ENCODE data around the gene INSYN2B.

Gene INSYN2B

DNA sequence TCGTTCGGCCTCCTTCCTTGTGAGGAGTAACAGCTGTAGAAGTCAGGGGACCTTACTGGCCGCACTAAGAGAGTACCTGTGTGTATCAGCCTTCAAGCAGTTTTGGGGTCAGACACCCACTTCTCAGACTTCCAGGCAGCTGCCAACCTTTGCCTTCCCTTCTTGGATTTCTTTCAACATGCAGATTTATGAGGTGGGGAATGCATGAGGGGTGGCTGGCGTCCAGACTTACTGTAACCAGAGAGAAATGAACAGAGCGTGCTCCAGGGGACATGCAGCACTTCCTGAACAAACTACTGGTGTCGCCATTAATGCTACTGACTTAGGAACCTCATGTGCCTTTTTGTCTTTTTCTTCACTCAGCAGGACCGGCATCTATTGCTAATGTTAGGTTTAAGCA is 46.7 kb downstream of the INSYN2B start:
- DNase-seq (ENCODE audit: low read depth, low spot score), result no peak

DNA sequence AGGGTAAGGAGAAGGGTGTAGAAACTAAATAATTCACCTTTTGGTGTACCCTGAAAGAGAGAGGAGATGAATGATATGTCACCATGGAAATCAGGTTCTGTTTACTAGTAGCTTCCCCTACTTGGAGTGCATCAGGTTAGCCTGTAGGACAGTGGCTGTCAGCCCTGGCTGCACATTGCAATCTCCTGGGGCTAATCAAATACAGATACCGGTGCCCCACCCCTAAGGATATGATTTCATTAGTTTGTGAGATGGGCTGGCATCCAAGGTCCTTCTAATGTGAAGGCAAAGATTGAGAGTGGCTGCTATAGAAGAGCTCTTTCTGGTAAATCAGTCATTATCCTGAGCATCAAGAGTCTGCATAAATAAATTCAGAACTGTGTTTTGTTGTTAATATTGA is 47.2 kb downstream of the INSYN2B start:
- DNase-seq (ENCODE audit: low read depth, low spot score), result no peak

DNA sequence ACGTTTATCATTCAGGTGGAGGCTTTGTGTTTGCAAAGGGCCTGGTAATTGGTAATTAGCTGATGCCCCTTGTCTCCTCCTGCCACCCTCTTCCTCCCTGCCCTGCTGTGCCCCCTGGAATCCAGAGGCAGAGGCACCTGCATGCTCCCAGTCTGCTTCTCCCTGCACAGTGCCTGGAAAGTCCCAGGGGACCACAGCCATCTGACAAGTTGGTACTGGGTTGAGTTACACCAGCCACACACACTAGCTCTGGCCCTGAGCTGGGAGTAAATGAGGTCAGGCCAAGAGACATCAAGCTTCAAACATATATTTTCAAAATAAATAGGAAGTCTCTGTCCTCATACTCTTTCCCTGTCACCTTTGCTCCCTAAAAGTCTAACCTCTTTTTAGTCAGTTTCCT is 56.3 kb downstream of the INSYN2B start:
- no peak for DNase-seq (ENCODE audit: low read depth, low spot score)

DNA sequence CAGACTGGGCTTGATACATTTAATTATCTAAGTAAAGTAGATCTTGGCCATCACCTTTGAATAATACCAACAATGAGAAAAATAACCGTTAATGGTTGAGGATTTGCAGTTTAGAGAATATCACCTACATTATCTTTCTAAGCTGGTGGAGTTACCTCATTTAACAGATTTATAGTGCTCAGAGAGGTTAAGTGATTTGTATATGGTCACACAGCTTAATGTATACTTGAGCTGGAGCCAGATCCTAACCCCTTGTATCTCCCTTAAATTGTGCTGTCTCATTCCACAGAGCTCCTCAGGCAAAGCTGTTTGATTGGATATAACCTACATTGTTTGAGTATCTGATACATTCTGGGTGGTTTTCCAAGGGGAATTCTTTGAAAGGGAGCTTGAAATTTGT is 57.8 kb downstream of the INSYN2B start:
- no peak for DNase-seq (ENCODE audit: low read depth, low spot score)

DNA sequence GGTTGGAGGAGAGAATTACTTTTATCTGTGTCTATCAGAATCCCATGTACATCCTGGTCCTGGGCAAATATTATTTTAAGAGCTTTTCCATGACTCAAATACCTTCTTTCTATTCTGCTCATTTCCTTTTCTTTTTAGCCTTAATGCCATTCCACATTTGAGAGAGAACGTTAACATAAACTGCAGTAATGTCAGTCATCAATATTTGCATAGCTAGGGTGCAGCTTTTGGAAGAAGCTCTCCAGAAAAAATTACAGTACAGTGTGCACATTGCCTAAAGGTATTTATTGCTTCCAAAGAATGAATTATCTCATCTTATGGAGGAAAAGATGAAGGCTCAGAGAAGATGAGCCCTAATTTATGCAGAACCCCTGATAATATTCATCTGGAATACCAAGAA is 58.3 kb downstream of the INSYN2B start:
- DNase-seq (ENCODE audit: low read depth, low spot score), result no peak

DNA sequence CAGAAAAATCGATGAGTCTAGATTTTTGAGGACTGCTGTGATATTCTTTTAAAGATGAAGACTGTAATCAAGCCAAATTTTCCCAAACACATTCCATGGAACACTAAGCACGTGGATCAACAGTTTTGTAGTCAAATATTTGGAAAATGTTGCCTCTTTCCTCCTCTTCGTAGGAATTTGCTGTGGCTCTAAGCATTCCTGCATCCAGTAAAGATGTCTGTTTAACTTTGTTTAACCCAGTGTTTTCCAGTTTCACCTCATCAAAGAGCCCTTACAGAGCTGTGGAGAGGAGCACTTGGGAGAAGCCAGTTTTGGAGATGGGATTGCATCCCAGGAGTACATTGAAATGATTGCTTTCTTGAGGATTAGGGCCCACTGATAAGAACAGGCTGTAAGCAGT is 58.9 kb downstream of the INSYN2B start:
- no peak for DNase-seq (ENCODE audit: low read depth, low spot score)

DNA sequence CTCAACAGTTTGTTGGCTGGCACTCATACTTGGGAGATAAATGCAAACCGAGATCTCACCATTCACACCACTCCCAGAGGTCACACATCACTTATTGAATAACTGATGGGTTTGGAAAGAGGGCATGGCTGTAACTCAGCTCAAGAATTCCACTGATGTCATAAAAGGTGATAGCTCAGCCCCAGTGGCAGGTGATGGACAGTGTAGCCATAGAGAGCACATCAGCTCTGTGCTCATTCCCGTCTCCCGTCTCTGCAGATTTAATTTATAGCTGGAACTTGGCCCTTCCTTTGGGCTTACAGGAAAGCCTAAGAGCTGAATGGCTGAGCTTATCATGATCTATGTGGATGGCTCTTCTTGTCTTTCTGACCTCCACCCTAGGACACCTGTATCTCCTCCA is 59.8 kb downstream of the INSYN2B start:
- DNase-seq (ENCODE audit: low read depth, low spot score), result no peak

DNA sequence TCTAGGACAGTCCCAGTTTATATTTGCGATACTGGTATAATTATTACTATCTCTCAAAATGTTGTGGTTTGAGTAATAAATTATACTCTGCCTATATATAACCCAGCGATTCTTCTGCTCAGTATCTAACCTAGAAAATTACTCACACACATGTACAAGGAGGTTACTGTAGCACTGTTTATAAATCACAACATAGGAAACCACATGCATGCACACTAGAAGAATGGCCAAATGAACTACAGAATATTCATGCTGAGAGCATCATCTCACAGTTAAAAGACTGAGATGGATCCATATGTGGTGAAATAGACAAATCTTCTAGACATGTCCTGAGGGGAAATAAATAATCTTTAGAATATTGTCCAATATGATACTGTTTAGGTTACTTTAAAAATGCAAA is 62.1 kb downstream of the INSYN2B start:
- no peak for DNase-seq (ENCODE audit: low read depth, low spot score)

DNA sequence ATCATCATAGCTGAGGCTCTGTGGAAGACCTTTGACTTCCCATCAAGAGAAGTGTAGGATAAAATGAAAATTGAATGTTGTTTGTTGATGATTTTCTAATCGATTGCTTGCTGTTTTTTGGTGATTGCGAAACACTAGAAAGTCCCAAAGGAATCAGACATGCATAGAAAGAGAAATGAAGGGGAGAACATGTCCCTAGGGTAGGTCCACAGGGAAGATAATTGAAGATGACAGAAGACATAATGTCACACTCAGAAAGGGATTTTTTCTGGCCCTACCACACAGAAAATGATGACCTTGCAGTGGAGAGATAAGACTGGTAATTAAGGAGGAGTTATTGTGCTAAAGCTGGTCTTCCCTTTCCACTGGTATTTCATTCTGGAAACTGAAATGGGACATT is 62.8 kb downstream of the INSYN2B start:
- DNase-seq (ENCODE audit: low read depth, low spot score), result no peak

DNA sequence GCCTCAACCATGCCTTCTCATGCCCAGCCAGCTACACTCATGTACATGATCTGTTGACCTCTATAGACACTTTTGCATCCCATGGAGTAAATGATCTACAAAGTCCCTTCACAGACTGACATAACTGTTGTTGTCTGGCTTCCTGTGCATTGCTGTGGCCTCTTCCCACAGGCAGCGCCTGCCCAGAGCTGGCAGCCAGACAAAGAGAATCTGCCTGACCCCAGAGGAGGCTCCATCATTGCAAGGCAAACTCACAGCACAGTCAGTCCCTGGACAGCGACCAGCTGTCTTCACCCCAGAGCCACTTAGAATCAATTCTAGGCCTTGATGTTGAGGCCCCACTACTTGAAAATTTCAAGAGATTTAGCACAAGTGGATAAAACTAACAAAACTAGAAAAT is 65.5 kb downstream of the INSYN2B start:
- no peak for DNase-seq (ENCODE audit: low read depth, low spot score)

DNA sequence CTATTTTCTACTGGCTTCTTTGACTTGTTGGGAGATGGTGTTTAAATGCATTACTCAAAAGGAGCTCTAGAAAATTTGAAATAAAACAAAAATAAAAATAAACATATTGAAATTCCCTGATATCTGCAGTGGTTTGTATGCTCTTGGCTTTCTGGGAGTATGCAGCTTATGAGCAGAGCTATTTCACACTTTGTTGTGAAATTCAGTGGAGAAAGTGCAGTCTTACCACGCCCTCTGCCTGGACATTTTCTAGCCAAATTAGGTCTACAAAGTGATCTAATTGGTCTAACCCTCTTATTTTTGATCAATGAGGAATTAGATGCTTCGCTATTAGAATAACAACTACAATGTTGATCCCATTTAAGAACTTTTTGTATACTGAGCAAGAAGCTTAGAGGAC is 66.8 kb downstream of the INSYN2B start:
- DNase-seq (ENCODE audit: low read depth, low spot score), result no peak

DNA sequence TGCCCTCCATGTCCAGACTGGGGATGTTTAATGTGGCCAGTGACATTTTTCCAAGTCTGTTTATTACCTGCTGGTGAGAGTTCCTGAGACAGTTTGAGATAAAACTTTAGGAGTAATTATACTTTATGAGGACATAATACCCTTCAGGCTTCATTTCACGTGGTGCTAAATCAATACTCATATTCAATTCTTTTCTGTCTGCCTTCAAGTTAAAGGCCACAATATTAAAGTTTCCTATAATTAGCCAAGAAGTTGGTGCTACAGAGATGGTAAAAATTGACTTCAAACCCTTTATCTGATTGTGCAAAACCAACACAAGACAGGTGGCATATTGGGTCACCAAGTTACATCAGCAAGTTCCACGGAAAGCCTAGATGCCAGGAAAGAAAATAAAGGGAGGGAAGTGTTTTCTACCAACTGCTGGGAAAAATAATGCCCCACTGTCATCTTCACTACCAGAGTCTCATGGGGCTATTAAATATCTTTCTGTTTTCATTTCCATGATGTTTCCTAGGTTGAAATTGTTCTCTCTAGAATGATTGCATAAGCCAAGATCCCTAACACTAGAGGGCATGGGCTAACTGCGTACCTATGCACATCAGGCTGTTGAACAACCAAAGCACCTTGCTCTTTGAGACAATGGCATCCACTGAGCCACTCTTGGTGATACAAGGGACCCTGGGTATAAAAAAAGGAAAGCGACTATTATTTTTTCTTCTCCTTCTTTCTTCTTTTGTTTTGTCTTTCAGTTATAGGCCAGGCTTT is 68.7 kb downstream of the INSYN2B start:
- DNase-seq (ENCODE audit: low read depth, low spot score), result no peak

DNA sequence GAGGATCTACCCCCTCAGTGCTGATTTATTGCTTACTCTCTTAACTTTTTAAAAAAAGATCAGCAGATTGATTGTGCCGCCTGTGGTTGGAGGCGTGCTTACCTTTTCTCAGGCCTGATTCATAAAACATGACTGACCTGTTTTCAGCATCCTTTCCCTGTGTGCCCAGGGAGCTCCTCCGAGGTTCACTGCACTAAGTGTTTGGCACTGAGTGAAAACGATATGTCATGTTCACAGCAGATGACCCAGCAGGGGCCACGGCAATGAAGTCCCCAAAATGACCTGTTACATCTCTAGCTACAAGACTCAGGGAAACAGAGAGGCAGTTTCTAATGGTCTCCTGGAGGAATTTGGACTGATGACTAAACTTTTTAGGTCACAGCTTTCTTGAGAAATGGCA is 69.9 kb downstream of the INSYN2B start:
- no peak for DNase-seq (ENCODE audit: low read depth, low spot score)

DNA sequence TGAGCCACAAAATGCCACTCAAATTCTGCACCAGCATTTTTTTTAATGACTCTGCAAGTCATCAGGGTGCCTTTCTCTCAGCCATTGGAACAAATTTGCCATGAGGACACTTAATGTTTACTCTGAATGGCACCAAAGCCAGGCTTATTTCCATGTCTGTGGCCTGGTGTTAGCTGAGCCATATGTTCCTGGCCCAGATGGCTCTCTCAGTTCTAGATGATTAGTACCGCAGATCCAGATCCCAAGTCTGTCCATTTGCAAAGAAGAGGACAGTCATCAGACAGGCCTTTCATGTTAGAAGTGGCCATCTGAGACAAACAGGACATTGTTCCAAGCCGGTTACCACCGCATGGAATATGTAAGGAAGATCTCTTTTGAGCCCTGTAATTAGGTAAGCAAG is 70.3 kb downstream of the INSYN2B start:
- no peak for DNase-seq (ENCODE audit: low read depth, low spot score)

DNA sequence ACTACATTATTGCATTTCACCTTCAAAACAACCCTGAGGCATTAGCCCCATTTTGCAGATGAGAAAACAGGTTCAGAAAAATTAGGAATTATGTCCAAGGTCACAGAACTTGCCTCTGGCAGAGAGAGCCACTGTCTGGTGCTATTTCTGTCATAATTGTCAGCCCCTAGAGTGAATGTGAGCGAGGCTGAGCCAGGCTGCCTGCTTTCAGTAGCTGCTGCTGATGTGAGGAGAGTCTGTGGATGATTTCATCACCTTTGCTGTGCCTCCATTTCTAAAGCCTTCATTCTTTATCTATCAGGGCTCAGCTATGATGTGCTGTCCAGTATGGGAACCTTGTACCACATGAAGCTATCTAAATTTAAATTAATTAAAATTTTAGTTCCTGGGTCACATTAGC is 71.4 kb downstream of the INSYN2B start:
- no peak for DNase-seq (ENCODE audit: low read depth, low spot score)

DNA sequence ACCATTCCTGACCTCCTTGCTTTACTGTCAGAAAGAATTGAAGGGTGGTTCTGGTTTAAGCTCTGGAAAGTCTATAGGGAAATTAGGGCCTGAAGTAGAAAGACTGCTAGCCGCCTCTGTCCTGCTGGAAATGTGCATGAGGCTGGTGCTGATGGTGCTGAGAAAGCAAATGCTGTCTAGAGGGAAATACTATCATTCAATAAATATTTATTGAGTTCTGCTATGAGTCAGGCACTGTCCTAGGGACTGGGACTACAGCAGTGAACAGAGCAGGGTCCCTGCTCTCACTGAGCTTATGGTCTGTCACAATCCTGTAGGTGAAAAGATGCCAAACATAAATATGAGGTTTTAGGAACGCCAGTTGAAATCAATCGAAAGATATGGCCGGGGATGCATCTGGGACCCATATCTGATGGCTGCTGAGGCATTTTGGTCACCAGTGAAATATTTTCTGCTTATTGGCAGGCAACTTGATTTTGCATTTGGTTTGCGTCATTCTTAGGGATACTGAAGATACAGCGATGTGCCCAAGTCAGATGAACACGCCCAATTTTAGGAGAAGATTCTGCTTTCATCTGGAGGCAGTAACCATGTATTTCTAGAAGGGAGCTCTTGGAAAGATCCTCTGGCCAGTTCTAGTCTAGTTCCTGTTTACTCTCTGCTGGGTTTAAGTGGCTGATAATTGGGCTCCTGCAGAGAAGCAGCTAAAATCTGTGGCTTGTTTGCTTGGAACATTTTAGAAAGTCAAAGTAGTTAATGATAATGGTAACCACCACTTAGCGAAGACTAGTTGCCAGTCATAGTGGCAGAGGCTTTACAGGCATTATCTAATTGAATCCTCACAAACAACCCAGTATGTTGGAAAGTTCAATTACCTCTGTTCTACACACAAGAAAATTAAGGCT is 73.3 kb downstream of the INSYN2B start:
- no peak for DNase-seq (ENCODE audit: low read depth, low spot score)

DNA sequence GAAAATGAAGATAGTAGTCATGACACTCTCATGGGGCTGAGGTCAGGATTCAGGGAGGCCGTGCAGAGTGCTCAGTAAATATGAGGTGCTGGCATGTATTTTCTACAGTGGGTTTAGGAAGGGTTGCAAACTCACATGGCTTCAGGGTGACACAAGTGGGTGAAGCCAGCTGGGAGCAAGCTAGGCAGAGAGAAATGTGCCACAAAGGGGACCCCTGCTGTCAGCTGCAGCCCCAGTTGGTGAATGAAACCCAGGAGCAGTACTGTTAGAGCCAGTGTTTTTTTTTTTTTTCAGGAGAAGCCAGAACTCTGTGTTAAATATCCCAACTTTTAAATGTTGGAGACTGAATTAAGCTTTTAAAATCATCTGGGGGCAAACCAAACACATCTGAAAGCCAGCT is 75.3 kb downstream of the INSYN2B start:
- no peak for DNase-seq (ENCODE audit: low read depth, low spot score)

DNA sequence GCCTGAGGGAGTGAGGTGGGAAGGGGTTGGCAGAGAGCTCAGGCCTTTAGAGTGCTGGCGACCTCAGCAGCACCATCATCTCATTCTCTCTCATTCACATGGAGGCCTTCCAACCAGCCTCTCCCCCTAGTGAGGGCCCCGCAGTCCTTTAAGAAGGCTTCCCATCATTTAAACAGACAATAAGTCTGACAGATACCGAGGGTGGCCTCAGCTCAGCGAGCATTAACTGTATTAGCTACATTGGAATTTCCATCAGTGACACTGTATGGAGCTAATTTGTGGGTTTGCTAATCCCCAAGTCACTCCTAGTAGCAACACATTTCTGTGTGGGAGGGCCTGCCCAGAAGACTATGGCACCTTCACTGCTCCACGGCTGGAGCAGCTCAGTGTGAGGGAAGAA is 75.8 kb downstream of the INSYN2B start:
- no peak for DNase-seq (ENCODE audit: low read depth, low spot score)

DNA sequence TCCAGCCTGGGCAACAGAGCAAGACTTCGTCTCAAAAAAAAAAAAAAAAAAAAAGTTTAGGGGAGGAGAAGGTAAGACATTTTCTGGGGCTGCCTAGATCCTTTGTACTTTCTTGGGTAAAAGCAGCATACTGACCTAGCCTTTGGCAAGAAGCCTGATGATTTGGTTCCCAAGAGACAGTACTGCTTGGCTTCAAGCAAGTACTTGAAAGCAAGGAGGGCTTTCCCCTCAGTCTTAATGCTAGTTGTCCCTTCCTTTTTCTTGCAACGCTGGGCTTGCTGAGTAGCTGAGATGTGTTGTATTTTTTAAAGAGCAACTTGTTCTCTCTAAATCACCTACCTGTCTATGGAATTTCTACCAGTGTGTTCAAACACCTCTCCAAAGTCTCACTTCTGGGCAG is 76.2 kb downstream of the INSYN2B start:
- no peak for DNase-seq (ENCODE audit: low read depth, low spot score)

DNA sequence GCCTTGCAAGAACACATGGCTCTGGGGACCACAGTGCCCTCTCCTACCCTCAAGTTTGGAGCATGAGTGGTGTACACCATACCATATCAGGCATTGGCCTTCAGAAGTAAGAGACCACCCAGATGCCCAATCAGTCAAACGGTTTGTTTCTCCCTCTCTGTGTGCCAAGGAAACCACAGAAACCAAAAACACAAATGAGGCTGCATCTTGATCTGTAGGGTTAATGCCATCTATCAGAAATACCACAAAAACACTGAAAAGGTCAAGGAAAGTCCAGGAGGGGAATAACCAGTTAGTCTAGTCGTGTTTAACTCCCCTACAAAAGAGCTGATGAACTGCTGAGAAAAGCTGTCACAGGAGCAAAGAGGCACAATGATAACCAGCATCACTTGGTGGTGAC is 78.4 kb downstream of the INSYN2B start:
- no peak for DNase-seq (ENCODE audit: low read depth, low spot score)

DNA sequence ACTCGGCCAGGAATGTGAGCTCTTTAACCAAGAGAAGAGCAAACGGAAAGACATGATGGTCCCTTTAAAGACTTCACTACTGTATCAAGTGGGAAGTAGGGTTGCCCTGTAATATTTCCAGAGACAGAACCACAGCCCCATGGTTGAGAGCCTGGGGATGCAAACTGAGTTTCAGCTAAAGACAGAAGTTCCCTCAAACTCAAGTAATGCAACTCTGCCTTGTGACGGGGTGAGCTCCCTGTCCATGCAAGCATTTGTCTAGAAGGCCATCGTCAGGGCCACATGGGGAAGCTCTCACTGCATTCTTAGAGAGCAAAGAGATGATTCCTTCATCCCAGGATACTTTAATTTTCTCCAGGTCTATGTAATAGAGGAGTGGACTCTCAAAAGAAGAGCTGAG is 82.8 kb downstream of the INSYN2B start:
- DNase-seq (ENCODE audit: low read depth, low spot score), result no peak

DNA sequence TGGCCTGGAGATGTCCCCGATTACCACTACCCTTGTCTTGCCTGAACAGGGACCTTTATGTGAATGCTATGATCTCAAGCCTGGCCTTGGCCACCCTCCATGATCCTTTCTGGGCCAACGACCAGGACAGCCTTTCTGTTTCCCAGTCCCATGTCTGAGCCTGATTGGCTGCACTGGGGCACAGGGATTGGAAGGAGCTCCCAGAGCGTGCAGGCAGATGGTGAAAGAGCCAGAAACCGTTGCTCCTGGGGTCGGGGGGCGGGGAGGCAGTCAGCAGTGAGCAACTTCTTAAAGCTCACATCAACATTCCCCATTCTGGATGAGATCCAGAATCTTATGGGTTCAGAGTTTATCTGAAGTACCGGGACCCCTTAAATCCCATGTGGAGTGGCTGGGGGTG is 84.4 kb downstream of the INSYN2B start:
- DNase-seq (ENCODE audit: low read depth, low spot score), result no peak

DNA sequence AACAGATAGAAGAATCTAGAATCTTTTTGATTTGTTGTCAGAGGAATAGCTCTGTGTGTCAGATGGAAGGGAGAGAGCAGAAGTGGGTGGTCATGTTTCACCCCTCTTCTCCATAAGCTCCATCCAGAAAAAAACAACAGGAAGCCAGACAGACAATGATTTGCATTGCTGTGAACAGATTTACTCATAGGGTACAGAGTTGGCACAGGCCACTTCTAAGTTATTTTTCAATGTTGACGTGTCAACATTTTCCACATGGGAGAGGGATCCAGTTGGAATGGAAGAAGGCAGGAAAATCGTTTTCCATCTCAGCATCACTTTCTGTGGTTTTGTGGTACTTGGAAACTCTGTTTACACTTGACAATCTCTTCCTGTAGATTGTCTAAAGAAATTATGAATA is 86.7 kb downstream of the INSYN2B start:
- DNase-seq (ENCODE audit: low read depth, low spot score), result no peak
